Measurements from ENCODE around the gene PRAMEF27. TPM values are rescaled to one million over a fixed set of nuclear protein-coding genes. Genes with fewer than 3 reads are reported as not detected.
"Not testable (repeated sequence)": the region's sequence is repeated elsewhere in the genome, so short reads cannot be mapped to it uniquely, and the experiment has no call there.

PRAMEF27 gene
- total and polyA plus RNA-seq, 9 of the 15 experiments (the other 6 are each of a cell fraction or from before 2014, with no cell fraction given) = not detected

- H2AFZ ChIP-seq (ENCODE audit: low read depth, low read length); DNase-seq (ENCODE audit: extremely low read depth in 1 of 4, low spot score in 3 of 4); intact Hi-C loops (cut with micrococcal nuclease); FAIRE-seq; POLR2A ChIA-PET; CTCF ChIA-PET (ENCODE audit: low intra/inter-chr PET ratio); H3K9me1 ChIP-seq (ENCODE audit: control insufficient read depth, insufficient read depth, low read length); ATAC-seq; H3K9me3 ChIP-seq (replicated peaks; ENCODE audit: control insufficient read depth, insufficient read depth, low read depth, low read length); H3K36me3 ChIP-seq (ENCODE audit: control insufficient read depth, insufficient read depth, low read length); H3K4me2 ChIP-seq (ENCODE audit: insufficient read depth, low read length); H3K27me3 ChIP-seq (ENCODE audit: control insufficient read depth in 2 of 2, insufficient read depth in 2 of 2, low read length in 2 of 2); H3K9ac ChIP-seq (ENCODE audit: insufficient read depth in 1 of 2, low read depth in 2 of 2, low read length in 2 of 2); BruUV-seq (replicated peaks); H3K4me3 ChIP-seq; H3K4me1 ChIP-seq (replicated peaks in 1 of 2; ENCODE audit: control insufficient read depth in 2 of 2, insufficient read depth in 2 of 2, low read length in 2 of 2); H3K27ac ChIP-seq (ENCODE audit: extremely low read depth, low read depth, low read length); H3K79me2 ChIP-seq (ENCODE audit: control insufficient read depth, insufficient read depth, low read length); H4K20me1 ChIP-seq (replicated peaks; ENCODE audit: control insufficient read depth, insufficient read depth, low read length): not testable (repeated sequence)
- no CpG with 5 or more reads among the region's 7 CpGs for WGBS (ENCODE audit: insufficient coverage, low coverage, missing lambda C conversion rate)
- in situ Hi-C loops (cut with MboI) = loop anchor here (25.0 kb wide), 1 partner anchor 100 kb away; the partner anchor contains the start of gene HNRNPCL2
Measured at GRCh38 chr1:13011932-13012331, 44.4 kb downstream of the PRAMEF27 start.

DNA sequence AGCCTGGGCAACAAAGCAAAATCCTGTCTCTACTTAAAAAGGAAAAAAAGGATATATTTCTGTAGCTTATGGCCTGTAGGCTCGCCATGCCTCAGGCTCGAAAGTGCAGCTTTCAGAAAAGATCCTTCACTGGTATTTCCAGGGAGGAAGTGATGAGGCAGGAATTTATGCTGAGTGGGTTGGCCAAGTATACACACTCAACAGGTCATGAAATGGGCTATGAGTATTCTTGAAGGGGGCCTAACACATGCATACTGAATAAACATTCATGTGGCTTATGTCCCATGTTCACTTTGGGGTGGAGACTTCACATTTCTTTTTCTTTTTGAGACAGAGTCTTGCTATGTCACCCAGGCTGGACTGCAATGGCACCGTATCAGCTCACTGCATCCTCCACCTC is 47.0 kb downstream of the PRAMEF27 start:
- WGBS (ENCODE audit: insufficient coverage, low coverage, missing lambda C conversion rate) = no CpG with 5 or more reads among the region's 3 CpGs
- H3K36me3 ChIP-seq (ENCODE audit: control insufficient read depth, insufficient read depth, low read length); H3K27me3 ChIP-seq (ENCODE audit: control insufficient read depth in 2 of 2, insufficient read depth in 2 of 2, low read length in 2 of 2); BruUV-seq (replicated peaks); FAIRE-seq; H2AFZ ChIP-seq (ENCODE audit: low read depth, low read length); H3K9ac ChIP-seq (ENCODE audit: insufficient read depth in 1 of 2, low read depth in 2 of 2, low read length in 2 of 2); CTCF ChIA-PET (ENCODE audit: low intra/inter-chr PET ratio); H3K27ac ChIP-seq (ENCODE audit: extremely low read depth, low read depth, low read length); H3K4me3 ChIP-seq; H4K20me1 ChIP-seq (replicated peaks; ENCODE audit: control insufficient read depth, insufficient read depth, low read length); ATAC-seq; POLR2A ChIA-PET; H3K4me1 ChIP-seq (replicated peaks in 1 of 2; ENCODE audit: control insufficient read depth in 2 of 2, insufficient read depth in 2 of 2, low read length in 2 of 2); H3K79me2 ChIP-seq (ENCODE audit: control insufficient read depth, insufficient read depth, low read length); H3K9me3 ChIP-seq (replicated peaks; ENCODE audit: control insufficient read depth, insufficient read depth, low read depth, low read length); DNase-seq (ENCODE audit: extremely low read depth in 1 of 4, low spot score in 3 of 4); H3K4me2 ChIP-seq (ENCODE audit: insufficient read depth, low read length); intact Hi-C loops (cut with micrococcal nuclease); H3K9me1 ChIP-seq (ENCODE audit: control insufficient read depth, insufficient read depth, low read length): not testable (repeated sequence)
- in situ Hi-C loops (cut with MboI) = loop anchor here (5.0 to 25.0 kb wide), 2 partner anchors 103 to 218 kb away; partner anchors contain the start of genes HNRNPCL2 and PRAMEF18

GRCh38 chr1:13005732-13006131 is 50.6 kb downstream of the PRAMEF27 start:
- H3K4me1 ChIP-seq (replicated peaks in 1 of 2; ENCODE audit: control insufficient read depth in 2 of 2, insufficient read depth in 2 of 2, low read length in 2 of 2); H3K36me3 ChIP-seq (ENCODE audit: control insufficient read depth, insufficient read depth, low read length); H3K9me1 ChIP-seq (ENCODE audit: control insufficient read depth, insufficient read depth, low read length); CTCF ChIA-PET (ENCODE audit: low intra/inter-chr PET ratio); H3K79me2 ChIP-seq (ENCODE audit: control insufficient read depth, insufficient read depth, low read length); FAIRE-seq; H3K9me3 ChIP-seq (replicated peaks; ENCODE audit: control insufficient read depth, insufficient read depth, low read depth, low read length); H3K27me3 ChIP-seq (ENCODE audit: control insufficient read depth in 2 of 2, insufficient read depth in 2 of 2, low read length in 2 of 2); H4K20me1 ChIP-seq (replicated peaks; ENCODE audit: control insufficient read depth, insufficient read depth, low read length); H3K9ac ChIP-seq (ENCODE audit: insufficient read depth in 1 of 2, low read depth in 2 of 2, low read length in 2 of 2); H3K4me2 ChIP-seq (ENCODE audit: insufficient read depth, low read length); DNase-seq (ENCODE audit: extremely low read depth in 1 of 4, low spot score in 3 of 4); H2AFZ ChIP-seq (ENCODE audit: low read depth, low read length); BruUV-seq (replicated peaks); H3K27ac ChIP-seq (ENCODE audit: extremely low read depth, low read depth, low read length); POLR2A ChIA-PET; H3K4me3 ChIP-seq; intact Hi-C loops (cut with micrococcal nuclease): not testable (repeated sequence)
- 0% methylated on average over 1 of the region's 4 CpGs for WGBS (ENCODE audit: insufficient coverage, low coverage, missing lambda C conversion rate)
- in situ Hi-C loops (cut with MboI) = loop anchor here (5.0 to 25.0 kb wide), 2 partner anchors 107 to 222 kb away; partner anchors contain the start of genes HNRNPCL2 and PRAMEF18
- peak; percentile 94 for ATAC-seq

All from K562 (cell line).